Liver (tissue), 9 donors: Measurements from ENCODE around the gene SYCE3. TPM values are rescaled to one million over a fixed set of nuclear protein-coding genes. Genes with fewer than 3 reads are reported as not detected.

Source experiments
- DNase-seq: peaks from one replicate; pipeline ENCODE4 v3.0.0-alpha.2; 2017; ENCODE audit warnings: low spot score
- H3K27ac ChIP-seq, 2 donors: one replicate each; pipeline ENCODE4 v1.7.0; 2013; ENCODE audit warnings: inconsistent platforms in 2 of 2, low read length in 2 of 2, control low read depth in 1 of 2, low read depth in 1 of 2, mild to moderate bottlenecking in 1 of 2
- H3K27me3 ChIP-seq, 4 donors: one replicate each; pipeline versions ENCODE4 v1.6.1 to v1.7.0; 2013; ENCODE audit warnings: low read length in 3 of 4, inconsistent platforms in 1 of 4, mild to moderate bottlenecking in 1 of 4, moderate library complexity in 1 of 4; ENCODE audit not compliant: control insufficient read depth in 4 of 4, insufficient read depth in 4 of 4
- H3K36me3 ChIP-seq, 4 donors: one replicate each; pipeline versions ENCODE4 v1.6.1 to v1.7.0; 2013; ENCODE audit warnings: low read length in 3 of 4, mild to moderate bottlenecking in 3 of 4, low read depth in 1 of 4, moderate library complexity in 1 of 4; ENCODE audit not compliant: control insufficient read depth in 4 of 4, insufficient read depth in 3 of 4
- H3K4me1 ChIP-seq, 4 donors: one replicate each; pipeline versions ENCODE4 v1.6.1 to v1.7.0; 2013; ENCODE audit warnings: low read length in 3 of 4, mild to moderate bottlenecking in 3 of 4, moderate library complexity in 1 of 4; ENCODE audit not compliant: control insufficient read depth in 4 of 4, insufficient read depth in 4 of 4
- H3K4me3 ChIP-seq, 3 donors: one replicate each; pipeline versions ENCODE4 v1.6.1 to v1.7.0; 2013; ENCODE audit warnings: low read length in 3 of 3, control low read depth in 1 of 3, low read depth in 1 of 3, mild to moderate bottlenecking in 1 of 3
- H3K9ac ChIP-seq, 2 donors: one replicate each; pipeline ENCODE4 v1.7.0; 2013; ENCODE audit warnings: low read length in 2 of 2, mild to moderate bottlenecking in 2 of 2, moderate library complexity in 2 of 2, control low read depth in 1 of 2, low read depth in 1 of 2
- H3K9me3 ChIP-seq, 4 donors: one replicate each; pipeline versions ENCODE4 v1.6.1 to v1.7.0; 2013; ENCODE audit warnings: low read length in 3 of 4; ENCODE audit not compliant: control insufficient read depth in 4 of 4
- EGR1 ChIP-seq, 2 donors: IDR thresholded peaks; 2 replicates each; pipeline ENCODE4 v1.6.1; 2016 to 2018; ENCODE audit warnings: antibody characterized with exemption in 2 of 2, low read depth in 2 of 2
- GABPA ChIP-seq, 2 donors: IDR thresholded peaks in 1 of 2; conservative IDR thresholded peaks in 1 of 2; 2 replicates each; pipeline ENCODE4 v1.6.1; 2016; ENCODE audit warnings: antibody characterized with exemption in 2 of 2, mild to moderate bottlenecking in 1 of 2, moderate library complexity in 1 of 2
- HNF4A ChIP-seq, 2 donors: conservative IDR thresholded peaks; 2 replicates each; pipeline ENCODE4 v1.6.1; 2016; ENCODE audit warnings: antibody characterized with exemption in 2 of 2, mild to moderate bottlenecking in 2 of 2
- MAX ChIP-seq: IDR thresholded peaks from 2 replicates; pipeline ENCODE4 v1.6.1; 2016; ENCODE audit warnings: antibody characterized with exemption
- NR2F2 ChIP-seq: IDR thresholded peaks from 2 replicates; pipeline ENCODE4 v1.6.1; 2016; ENCODE audit warnings: antibody characterized with exemption
- REST ChIP-seq: IDR thresholded peaks from 2 replicates; pipeline ENCODE4 v1.6.1; 2016; ENCODE audit warnings: antibody characterized with exemption, mild to moderate bottlenecking
- YY1 ChIP-seq: IDR thresholded peaks from 2 replicates; pipeline ENCODE4 v1.6.1; 2016; ENCODE audit warnings: antibody characterized with exemption, mild to moderate bottlenecking
- ZBTB33 ChIP-seq: IDR thresholded peaks from 2 replicates; pipeline ENCODE4 v1.6.1; 2016; ENCODE audit warnings: antibody characterized with exemption
- WGBS: extraction: QIAGEN DNeasy Blood & Tissue Kit; methylation state at CpG from one replicate; pipeline ENCODE4 v1.1.7; 2013; 5-methylcytosine and 5-hydroxymethylcytosine counted together
- polyA plus RNA-seq, 2 donors: library from polyadenylated mRNA; stranded (reverse) in 1 of 2; unstranded in 1 of 2; fragments of 200-250 nt in 1 of 2; fragments of >200 nt in 1 of 2; fragmentation: Nextera tagmentation in 1 of 2; extraction: Ambion mirVana in 1 of 2; gene quantifications; one replicate each; pipeline versions ENCODE4 v1.2.1 to v1.2.3, GENCODE V29; 2013 to 2015
- total RNA-seq, 2 donors: library from RNA; depleted of rRNA; stranded (reverse); fragments of >200 nt; gene quantifications; one replicate each; pipeline ENCODE4 v1.2.3, GENCODE V29; 2014
- donor health status: healthy.
- donor health status: healthy.
- donor health status: healthy.
- donor health status: healthy.
- donor health status: healthy.

Gene SYCE3
- total and polyA plus RNA-seq, 4 donors, result 0.45 to 2.2 TPM; not detected in 2

- Histone ChIP-seq H3K27ac (no peak overlapping the region), H3K9ac (no peak overlapping the region), H3K27me3 (no peaks in the 10 kb centered on the region), H3K4me1 (peaks cover 0 to 13% (median 9%) of the 10 kb centered on the region in 4 donors), H3K9me3 (no peaks in the 10 kb centered on the region), H3K36me3 (no peaks in the 10 kb centered on the region), H3K4me3 (no peak overlapping the region)
- 53% methylated on average over 35 of the region's 35 CpGs for WGBS
- no peak for DNase-seq
- TF ChIP-seq ZBTB33, result no peak
- no peak for TF ChIP-seq GABPA (IDR thresholded peaks at IDR 0.05 in 1 of 2, conservative IDR thresholded peaks at IDR 0.05 in 1 of 2)
- TF ChIP-seq REST, result no peak
These were observed 15.3 kb downstream of the SYCE3 start for GRCh38 chr22:50547263-50547985.

- Histone ChIP-seq H3K36me3 (no peaks in the 10 kb centered on the region), H3K9me3 (no peaks in the 10 kb centered on the region), H3K27me3 (no peaks in the 10 kb centered on the region), H3K4me1 (peaks cover 0 to 13% (median 9%) of the 10 kb centered on the region in 4 donors), H3K27ac (no peak overlapping the region), H3K9ac (no peak overlapping the region), H3K4me3 (no peak overlapping the region)
- TF ChIP-seq MAX, result no peak
- TF ChIP-seq HNF4A (conservative IDR thresholded peaks at IDR 0.05), result no peak
- TF ChIP-seq EGR1 (IDR thresholded peaks at IDR 0.05; ENCODE audit: low read depth in 2 of 2), result no peak
- TF ChIP-seq NR2F2, result no peak
- TF ChIP-seq YY1, result no peak
- no peak for TF ChIP-seq REST
- 74% methylated on average over 78 of the region's 78 CpGs for WGBS
- DNase-seq, result no peak
These were observed 16.1 kb downstream of the SYCE3 start for GRCh38 chr22:50546326-50547262.
